Suppressor macrophage (primary cell): ENCODE results near the gene GNG10.
A peak's percentile ranks its signal among the peaks of the same experiment; 100 is the strongest.
"Not testable (repeated sequence)": the region's sequence is repeated elsewhere in the genome, so short reads cannot be mapped to it uniquely, and the experiment has no call there.

Experiments used
- DNase-seq, 4 experiments: peaks; one replicate each; pipeline ENCODE4 v3.0.0-alpha.2; 2020 to 2022

GNG10 gene

GRCh38 chr9:111657051-111657450 lies 4.4 kb upstream of the GNG10 start:
- peak in 1 of 4 experiments; percentile 15 for DNase-seq

- DNase-seq = no peak
Measured at GRCh38 chr9:111658943-111659342, 2.5 kb upstream of the GNG10 start.

- DNase-seq = peak; percentile 22 to 66 (median 40)
Measured at GRCh38 chr9:111659691-111660090, 1.7 kb upstream of the GNG10 start.

GRCh38 chr9:111661802-111662521 lies 557 bp downstream of the GNG10 start:
- DNase-seq = peak; percentile 30 to 62 (median 60)

- peak in 2 of 4 experiments; percentile 36 to 45 for DNase-seq
Measured at GRCh38 chr9:111662576-111663300, 1.3 kb downstream of the GNG10 start.

- DNase-seq = no peak
Measured at GRCh38 chr9:111663301-111663823, 2.0 kb downstream of the GNG10 start.

GRCh38 chr9:111668026-111668573 lies 6.7 kb downstream of the GNG10 start:
- no peak for DNase-seq

GRCh38 chr9:111668601-111669000 lies 7.2 kb downstream of the GNG10 start:
- DNase-seq = not testable (repeated sequence)

GRCh38 chr9:111674319-111674718 lies 12.9 kb downstream of the GNG10 start:
- DNase-seq = no peak

GRCh38 chr9:111676116-111676515 lies 14.7 kb downstream of the GNG10 start:
- DNase-seq = no peak

- no peak for DNase-seq
Measured at GRCh38 chr9:111678293-111678692, 16.9 kb downstream of the GNG10 start.

GRCh38 chr9:111679199-111679598 lies 17.8 kb downstream of the GNG10 start:
- DNase-seq = no peak

- peak; percentile 57 to 86 (median 63) for DNase-seq
Measured at GRCh38 chr9:111683392-111683791, 22.0 kb downstream of the GNG10 start.

- peak; percentile 18 to 70 (median 55) for DNase-seq
Measured at GRCh38 chr9:111691672-111692329, 30.4 kb downstream of the GNG10 start.

- no peak for DNase-seq
Measured at GRCh38 chr9:111696796-111697195, 35.4 kb downstream of the GNG10 start.

- peak in 2 of 4 experiments; percentile 23 to 31 for DNase-seq
Measured at GRCh38 chr9:111700776-111701175, 39.4 kb downstream of the GNG10 start.

- no peak for DNase-seq
Measured at GRCh38 chr9:111704503-111704902, 43.1 kb downstream of the GNG10 start.

- no peak for DNase-seq
Measured at GRCh38 chr9:111711548-111711947, 50.1 kb downstream of the GNG10 start.

- DNase-seq = no peak
Measured at GRCh38 chr9:111712369-111712768, 51.0 kb downstream of the GNG10 start.

- no peak for DNase-seq
Measured at GRCh38 chr9:111715471-111715870, 54.1 kb downstream of the GNG10 start.

- no peak for DNase-seq
Measured at GRCh38 chr9:111719541-111719940, 58.1 kb downstream of the GNG10 start.
